ENCODE results near the gene SC5D. TPM values are rescaled to one million over a fixed set of nuclear protein-coding genes. Genes with fewer than 3 reads are reported as not detected.

The SC5D gene
- total and polyA plus RNA-seq, 2 of the 8 experiments (the other 6 are each of a cell fraction or from before 2014, with no cell fraction given) = 73.9 to 90.3 TPM

Other genes with a start within 250 kb of the SC5D start
- gene TECTA, start 191.5 kb upstream of the SC5D start, total RNA-seq (2021; fragmentation: NEBNext Ultra II Directional; extraction: Animal tissue kit (Norgen Biotek cat#: 25700)) = 0.77 and 1.0 TPM in 2 replicates
- 0.59 and 0.63 TPM in 2 replicates for gene TECTA, start 191.5 kb upstream of the SC5D start, polyA plus RNA-seq (2011; rRNA removed)
- 65.5 and 66.6 TPM in 2 replicates for gene SORL1, start 159.5 kb downstream of the SC5D start, total RNA-seq (2021; fragmentation: NEBNext Ultra II Directional; extraction: Animal tissue kit (Norgen Biotek cat#: 25700))
- 38.1 and 90.3 TPM in 2 replicates for gene SORL1, start 159.5 kb downstream of the SC5D start, polyA plus RNA-seq (2011; rRNA removed)

Measured in H1 (cell line).